ENCODE data around the gene RXRB. TPM values are rescaled to one million over a fixed set of nuclear protein-coding genes. Genes with fewer than 3 reads are reported as not detected.

RXRB gene
- total RNA-seq, 1 donor from 2014 or later: 46.6 TPM

DNA sequence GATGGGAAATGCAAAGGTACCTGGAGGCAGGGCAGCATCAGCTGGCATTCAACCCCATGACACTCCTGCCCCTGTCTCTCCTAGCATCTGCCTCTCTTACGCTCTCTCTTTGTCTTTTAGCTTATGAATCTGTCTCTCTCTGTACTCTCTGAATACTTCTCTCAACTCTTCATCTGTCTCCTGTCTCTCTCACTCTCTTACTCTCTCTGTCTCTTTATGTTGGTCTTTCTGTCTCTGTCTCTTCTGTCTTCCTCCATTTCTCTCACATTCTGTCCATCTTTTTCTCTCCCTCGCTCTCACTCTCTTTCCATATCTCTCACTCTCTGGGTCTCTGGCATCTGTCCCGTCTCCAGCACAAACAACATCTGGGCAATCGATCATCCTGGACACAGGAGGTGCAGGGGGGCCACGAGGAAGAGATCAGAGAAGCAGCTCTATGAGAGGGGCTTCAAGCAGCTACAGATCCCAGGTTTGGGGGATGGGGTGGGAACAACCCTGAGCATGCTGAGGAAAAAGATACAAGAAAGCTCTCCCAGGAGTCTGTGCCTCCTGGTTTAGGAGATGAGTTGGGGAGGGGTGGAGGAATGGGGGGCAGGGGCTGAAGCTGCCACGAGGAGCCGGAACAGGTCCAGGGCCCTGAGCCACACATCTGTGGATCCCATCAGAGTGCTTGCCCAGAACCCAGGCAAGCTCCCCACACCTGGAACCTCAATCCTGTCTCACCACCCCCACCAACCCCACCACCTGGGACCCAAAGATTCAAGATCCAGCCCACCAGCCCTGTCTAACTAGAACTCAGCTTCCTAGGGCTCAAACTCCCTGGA is 10.6 kb downstream of the RXRB start:
- Histone ChIP-seq H3K36me3 (peaks cover 9% of the 10 kb centered on the region), H3K27ac (no peak overlapping the region), H3K4me1 (peaks cover 12% of the 10 kb centered on the region), H3K4me3 (no peak overlapping the region), H3K9me3 (no peaks in the 10 kb centered on the region), H3K27me3 (peaks cover 19% of the 10 kb centered on the region)
- DNase-seq: no peak
- no peak for TF ChIP-seq CTCF (IDR thresholded peaks at IDR 0.05)
- intact Hi-C loops (cut with DNase I): no loop called here
- ATAC-seq: no peak

GRCh38 chr6:33189164-33189563 is 11.3 kb downstream of the RXRB start:
- DNase-seq: no peak

GRCh38 chr6:33187809-33188208 is 12.7 kb downstream of the RXRB start:
- H3K36me3 ChIP-seq: no peaks in the 10 kb centered on the region
- H3K9me3 ChIP-seq: no peaks in the 10 kb centered on the region
- no peak overlapping the region for H3K27ac ChIP-seq
- intact Hi-C loops (cut with DNase I): no loop called here
- H3K4me3 ChIP-seq: no peak overlapping the region
- no peak for TF ChIP-seq CTCF (IDR thresholded peaks at IDR 0.05)
- peaks cover 10% of the 10 kb centered on the region for H3K4me1 ChIP-seq
- H3K27me3 ChIP-seq: peaks cover 19% of the 10 kb centered on the region
- DNase-seq (no peak), ATAC-seq (no peak)

More at GRCh38 chr6:33189164-33189563, 11.3 kb downstream of the RXRB start:
- Histone ChIP-seq H3K27ac (no peak overlapping the region), H3K27me3 (peaks cover 19% of the 10 kb centered on the region), H3K4me3 (no peak overlapping the region), H3K4me1 (peaks cover 12% of the 10 kb centered on the region), H3K9me3 (no peaks in the 10 kb centered on the region), H3K36me3 (peaks cover 2% of the 10 kb centered on the region)
- no peak for ATAC-seq
- no peak for TF ChIP-seq CTCF (IDR thresholded peaks at IDR 0.05)
- intact Hi-C loops (cut with DNase I): no loop called here

- peaks cover 3% of the 10 kb centered on the region for H3K27me3 ChIP-seq
- DNase-seq: no peak
- H3K36me3 ChIP-seq: no peaks in the 10 kb centered on the region
- no peaks in the 10 kb centered on the region for H3K4me1 ChIP-seq
- no peak overlapping the region for H3K4me3 ChIP-seq
- no peaks in the 10 kb centered on the region for H3K9me3 ChIP-seq
- intact Hi-C loops (cut with DNase I): no loop called here
- no peak for ATAC-seq
- TF ChIP-seq CTCF (IDR thresholded peaks at IDR 0.05): no peak
- H3K27ac ChIP-seq: no peak overlapping the region
Observed at GRCh38 chr6:33185654-33186187, 14.7 kb downstream of the RXRB start.

DNA sequence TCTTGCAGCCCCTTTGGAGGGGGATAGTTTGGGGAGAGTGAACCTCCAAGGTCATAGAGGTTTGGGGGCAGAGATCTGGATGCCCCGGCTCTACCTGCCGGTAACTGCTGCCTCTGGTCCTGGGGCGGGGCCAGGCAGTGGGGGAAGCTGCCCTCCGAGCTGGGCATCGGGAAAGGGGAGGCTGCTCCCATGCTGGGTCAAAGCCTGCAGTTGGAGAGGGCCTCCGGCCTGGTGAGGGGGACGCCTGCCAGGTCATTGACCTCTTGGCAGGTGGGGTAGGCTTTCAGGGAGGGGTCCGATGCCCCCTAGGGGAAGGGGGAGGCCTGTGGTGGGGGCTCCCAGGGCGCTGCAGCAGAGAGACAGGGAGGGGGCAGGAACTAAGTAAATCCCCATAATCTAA is 15.3 kb downstream of the RXRB start:
- Histone ChIP-seq H3K4me3 (no peak overlapping the region), H3K27ac (no peak overlapping the region), H3K27me3 (no peaks in the 10 kb centered on the region), H3K36me3 (no peaks in the 10 kb centered on the region), H3K9me3 (no peaks in the 10 kb centered on the region), H3K4me1 (no peaks in the 10 kb centered on the region)
- ATAC-seq (no peak), DNase-seq (no peak)
- no peak for TF ChIP-seq CTCF (IDR thresholded peaks at IDR 0.05)
- intact Hi-C loops (cut with DNase I): no loop called here
